K562 (cell line): ENCODE results near the gene SERPINH1. TPM values are rescaled to one million over a fixed set of nuclear protein-coding genes. Genes with fewer than 3 reads are reported as not detected.

ENCODE experiments used
- BCOR ChIP-seq: fragments of 450-650 bp; IDR thresholded peaks from 2 replicates; pipeline ENCODE4 v1.6.1; 2016
- ESRRA ChIP-seq: fragments of 450-650 bp; IDR thresholded peaks from 2 replicates; pipeline ENCODE4 v1.6.1; 2014; ENCODE audit warnings: low read depth, mild to moderate bottlenecking, moderate library complexity, borderline replicate concordance
- FOXO4 ChIP-seq: fragments of 450-650 bp; formaldehyde crosslinking; IDR thresholded peaks from 2 replicates; pipeline ENCODE4 v1.4.0; 2020; ENCODE audit warnings: mild to moderate bottlenecking, moderate library complexity
- PTBP1 ChIP-seq: fragments of 200-400 bp; formaldehyde crosslinking; IDR thresholded peaks from 2 replicates; pipeline ENCODE4 v1.6.1; 2017; ENCODE audit warnings: low read depth, low read length
- RBM14 ChIP-seq: fragments of 200-400 bp; formaldehyde crosslinking; IDR thresholded peaks from 2 replicates; pipeline ENCODE4 v1.6.1; 2018; ENCODE audit warnings: low read depth, mild to moderate bottlenecking, low read length, moderate library complexity, borderline replicate concordance; ENCODE audit not compliant: insufficient read depth
- ZNF12 ChIP-seq: sonication (generic); formaldehyde crosslinking; IDR thresholded peaks from 2 replicates; pipeline ENCODE4 v1.4.0; 2020; ENCODE audit warnings: mild to moderate bottlenecking, missing genetic modification reagents
- ZNF133 ChIP-seq: fragments of 250-450 bp; sonication (Bioruptor Pico); IDR thresholded peaks from 2 replicates; pipeline ENCODE4 v1.4.0; 2020; ENCODE audit warnings: mild to moderate bottlenecking
- ZNF695 ChIP-seq: fragments of 450-650 bp; formaldehyde crosslinking; IDR thresholded peaks from 2 replicates; pipeline ENCODE4 v1.4.0; 2020; ENCODE audit warnings: mild to moderate bottlenecking, moderate library complexity
- ZNF717 ChIP-seq: fragments of 250-450 bp; sonication (Bioruptor Pico); IDR thresholded peaks from 2 replicates; pipeline ENCODE4 v1.5.0; 2021
- polyA plus RNA-seq, 8 experiments: library from polyadenylated mRNA; depleted of rRNA in 4 of 8; stranded (reverse) in 5 of 8; unstranded in 3 of 8; fragments of >200 nt; fragmentation: Nextera tagmentation in 2 of 8; fragmentation: Illumina TruSeq in 1 of 8; extraction: Ambion mirVana in 2 of 8; extraction: Trizol in 1 of 8; gene quantifications; 2 replicates each; pipeline versions ENCODE4 v1.2.1 to v1.2.3, GENCODE V29; 2011 to 2014; ENCODE audit warnings: inconsistent platforms in 1 of 8, missing spikeins in 1 of 8
- total RNA-seq, 7 experiments: library from RNA; depleted of rRNA in 6 of 7; stranded (reverse); fragments of >200 nt in 6 of 7; fragmentation: Illumina TruSeq in 2 of 7; extraction: Trizol in 2 of 7; gene quantifications; 2 replicates each; pipeline versions ENCODE4 v1.2.1 to v1.2.3, GENCODE V29; 2011 to 2021; ENCODE audit warnings: low replicate concordance in 1 of 7
- TF ChIP-seq, protein P1 (sequence below): sonication (generic); formaldehyde crosslinking; IDR thresholded peaks from 2 replicates; pipeline ENCODE4 v1.8.1; 2023; ENCODE audit warnings: mild to moderate bottlenecking, missing genetic modification reagents

SERPINH1 gene
- total and polyA plus RNA-seq, 9 of the 15 experiments (the other 6 are each of a cell fraction or from before 2014, with no cell fraction given), result 2.8 to 106 (median 67.9) TPM

GRCh38 chr11:75527130-75527529 is 34.9 kb upstream of the SERPINH1 start (continued):
- TF ChIP-seq, protein P1, sequence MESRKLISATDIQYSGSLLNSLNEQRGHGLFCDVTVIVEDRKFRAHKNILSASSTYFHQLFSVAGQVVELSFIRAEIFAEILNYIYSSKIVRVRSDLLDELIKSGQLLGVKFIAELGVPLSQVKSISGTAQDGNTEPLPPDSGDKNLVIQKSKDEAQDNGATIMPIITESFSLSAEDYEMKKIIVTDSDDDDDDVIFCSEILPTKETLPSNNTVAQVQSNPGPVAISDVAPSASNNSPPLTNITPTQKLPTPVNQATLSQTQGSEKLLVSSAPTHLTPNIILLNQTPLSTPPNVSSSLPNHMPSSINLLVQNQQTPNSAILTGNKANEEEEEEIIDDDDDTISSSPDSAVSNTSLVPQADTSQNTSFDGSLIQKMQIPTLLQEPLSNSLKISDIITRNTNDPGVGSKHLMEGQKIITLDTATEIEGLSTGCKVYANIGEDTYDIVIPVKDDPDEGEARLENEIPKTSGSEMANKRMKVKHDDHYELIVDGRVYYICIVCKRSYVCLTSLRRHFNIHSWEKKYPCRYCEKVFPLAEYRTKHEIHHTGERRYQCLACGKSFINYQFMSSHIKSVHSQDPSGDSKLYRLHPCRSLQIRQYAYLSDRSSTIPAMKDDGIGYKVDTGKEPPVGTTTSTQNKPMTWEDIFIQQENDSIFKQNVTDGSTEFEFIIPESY (CRISPR knock-in tag), result peak; percentile 88; the same call in 1 of the 2 replicates
- TF ChIP-seq PTBP1 (0 out of 2 replicates have a peak, but pooled peaks have one; percentile 25), ZNF695 (CRISPR knock-in tag) (no peak), ZNF717 (CRISPR knock-in tag) (no peak), BCOR (peak; percentile 86), ZNF12 (CRISPR knock-in tag) (0 out of 2 replicates have a peak, but pooled peaks have one; percentile 12), FOXO4 (CRISPR knock-in tag) (no peak), ZNF133 (CRISPR knock-in tag) (no peak), ESRRA (no peak), RBM14 (no peak)
